ENCODE measurements around the gene CBY3. TPM values are rescaled to one million over a fixed set of nuclear protein-coding genes. Genes with fewer than 3 reads are reported as not detected.

The CBY3 gene
- total RNA-seq, 1 donor from 2014 or later, result not detected

DNA sequence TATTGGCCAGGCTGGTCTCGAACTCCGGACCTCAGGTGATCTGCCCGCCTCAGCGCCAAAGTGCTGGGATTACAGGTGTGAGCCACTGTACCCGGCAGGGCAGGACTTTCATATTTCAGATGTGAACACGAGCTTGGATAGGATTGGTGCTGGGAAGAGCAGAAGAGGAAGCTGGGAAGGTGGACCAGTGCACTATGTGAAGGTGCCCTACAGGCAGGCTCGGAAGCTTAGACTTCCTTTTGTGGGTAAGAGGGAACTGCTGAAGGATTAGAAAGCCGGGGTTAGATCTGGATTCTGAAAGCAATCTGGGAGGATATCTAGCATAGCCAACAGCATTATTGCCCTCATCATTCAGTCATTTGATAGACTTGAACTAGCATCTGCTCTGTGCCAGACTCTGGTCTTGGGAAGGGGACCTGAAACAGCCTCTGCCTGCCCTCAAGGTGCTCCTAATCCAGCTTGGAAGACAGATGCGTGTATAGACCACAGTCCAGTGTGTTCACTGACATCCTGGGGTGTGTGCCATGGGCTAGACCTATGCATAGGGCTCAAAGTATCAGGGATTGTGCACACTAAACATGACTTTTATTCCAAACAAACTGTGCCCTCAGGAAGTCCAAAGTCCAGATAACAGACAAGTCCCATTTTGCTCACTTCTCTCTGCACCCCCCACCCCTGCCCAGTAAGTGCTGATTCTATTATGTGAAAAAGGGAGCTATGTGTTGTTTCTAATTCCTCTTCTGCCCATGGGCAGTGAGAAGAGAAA, 637 bp downstream of the CBY3 start:
- H3K9me3 ChIP-seq (ENCODE audit: low read depth), result no peaks in the 10 kb centered on the region
- H4K20me1 ChIP-seq (ENCODE audit: low read depth), result no peaks in the 10 kb centered on the region
- Mint-ChIP-seq H3K9me3 (peaks cover 7% of the 10 kb centered on the region), H3K4me1 (peaks cover 21% of the 10 kb centered on the region), H3K4me3 (peak overlapping the region; percentile 67), H3K27me3 (ENCODE audit: insufficient read depth, low read depth) (peaks cover 12% of the 10 kb centered on the region), H3K36me3 (peaks cover 7% of the 10 kb centered on the region), H3K27ac (no peak overlapping the region)
- no peaks in the 10 kb centered on the region for H3K4me1 ChIP-seq
- H3K79me2 ChIP-seq (ENCODE audit: low read depth), result peaks cover 18% of the 10 kb centered on the region
- H3K9ac ChIP-seq, result no peak overlapping the region
- H2AFZ ChIP-seq (replicated peaks), result no peak overlapping the region
- TF ChIP-seq, protein P1, sequence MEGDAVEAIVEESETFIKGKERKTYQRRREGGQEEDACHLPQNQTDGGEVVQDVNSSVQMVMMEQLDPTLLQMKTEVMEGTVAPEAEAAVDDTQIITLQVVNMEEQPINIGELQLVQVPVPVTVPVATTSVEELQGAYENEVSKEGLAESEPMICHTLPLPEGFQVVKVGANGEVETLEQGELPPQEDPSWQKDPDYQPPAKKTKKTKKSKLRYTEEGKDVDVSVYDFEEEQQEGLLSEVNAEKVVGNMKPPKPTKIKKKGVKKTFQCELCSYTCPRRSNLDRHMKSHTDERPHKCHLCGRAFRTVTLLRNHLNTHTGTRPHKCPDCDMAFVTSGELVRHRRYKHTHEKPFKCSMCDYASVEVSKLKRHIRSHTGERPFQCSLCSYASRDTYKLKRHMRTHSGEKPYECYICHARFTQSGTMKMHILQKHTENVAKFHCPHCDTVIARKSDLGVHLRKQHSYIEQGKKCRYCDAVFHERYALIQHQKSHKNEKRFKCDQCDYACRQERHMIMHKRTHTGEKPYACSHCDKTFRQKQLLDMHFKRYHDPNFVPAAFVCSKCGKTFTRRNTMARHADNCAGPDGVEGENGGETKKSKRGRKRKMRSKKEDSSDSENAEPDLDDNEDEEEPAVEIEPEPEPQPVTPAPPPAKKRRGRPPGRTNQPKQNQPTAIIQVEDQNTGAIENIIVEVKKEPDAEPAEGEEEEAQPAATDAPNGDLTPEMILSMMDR (IDR thresholded peaks at IDR 0.05), result no peak
- TF ChIP-seq EZH2 (IDR thresholded peaks at IDR 0.05) (no peak), EZH2phosphoT487 (IDR thresholded peaks at IDR 0.05) (no peak)
- no peak overlapping the region for H3K4me3 ChIP-seq
- no peaks in the 10 kb centered on the region for H3K36me3 ChIP-seq
- no peak overlapping the region for H3K27ac ChIP-seq
- H3K4me2 ChIP-seq, result no peak overlapping the region
- no peak for DNase-seq (ENCODE audit: low spot score)
- H3F3A ChIP-seq (ENCODE audit: low read depth), result peaks cover 20% of the 10 kb centered on the region
- H3K27me3 ChIP-seq, result no peaks in the 10 kb centered on the region

DNA sequence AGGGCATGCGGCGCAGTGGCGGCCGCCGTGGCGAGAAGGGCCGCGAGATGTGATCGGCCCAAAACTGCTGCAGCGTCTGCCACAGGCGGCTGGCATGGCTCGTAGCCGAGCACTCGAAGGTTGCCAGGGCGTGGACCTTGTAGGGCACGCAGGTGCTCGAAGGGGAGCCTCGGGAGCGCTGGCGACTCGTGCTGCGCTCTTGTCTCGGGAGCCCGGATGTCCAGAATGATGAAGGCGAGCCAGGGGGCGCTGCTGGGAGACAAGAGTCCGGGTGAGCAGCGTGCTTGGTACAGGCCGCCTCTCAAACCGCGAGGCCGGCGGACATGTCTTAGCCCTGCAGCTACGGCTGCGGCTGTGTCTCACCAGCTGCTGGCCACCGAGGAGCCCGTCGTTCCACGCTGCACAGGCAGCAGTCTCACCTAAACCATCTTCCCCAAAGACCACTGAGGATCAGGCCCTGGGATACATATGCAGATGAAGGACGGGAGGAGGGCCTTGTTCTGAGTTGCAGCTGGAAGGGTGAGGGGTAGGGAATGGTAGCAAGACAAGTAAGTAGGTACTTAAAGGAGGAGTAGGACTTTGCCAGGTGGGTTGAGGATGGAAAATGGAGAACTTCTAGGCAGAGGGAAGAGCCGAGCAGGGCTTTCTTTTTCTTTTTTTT, 1.7 kb downstream of the CBY3 start:
- Histone ChIP-seq H3K79me2 (ENCODE audit: low read depth) (peaks cover 18% of the 10 kb centered on the region), H3K4me3 (peak overlapping the region; percentile 63), H3K36me3 (no peaks in the 10 kb centered on the region), H3F3A (ENCODE audit: low read depth) (peaks cover 20% of the 10 kb centered on the region), H3K4me2 (peak overlapping the region; percentile 85), H3K9me3 (ENCODE audit: low read depth) (no peaks in the 10 kb centered on the region), H3K4me1 (no peaks in the 10 kb centered on the region), H3K27ac (no peak overlapping the region), H4K20me1 (ENCODE audit: low read depth) (no peaks in the 10 kb centered on the region), H2AFZ (replicated peaks) (peak overlapping the region; percentile 69), H3K9ac (no peak overlapping the region), H3K27me3 (no peaks in the 10 kb centered on the region)
- H3K27me3 Mint-ChIP-seq (ENCODE audit: insufficient read depth, low read depth), result peaks cover 12% of the 10 kb centered on the region
- peaks cover 9% of the 10 kb centered on the region for H3K36me3 Mint-ChIP-seq
- H3K27ac Mint-ChIP-seq, result no peak overlapping the region
- H3K4me3 Mint-ChIP-seq, result peak overlapping the region; percentile 73
- TF ChIP-seq EZH2 (IDR thresholded peaks at IDR 0.05) (no peak), EZH2phosphoT487 (IDR thresholded peaks at IDR 0.05) (no peak)
- TF ChIP-seq, protein P1 (IDR thresholded peaks at IDR 0.05), result peak; percentile 32
- peak; percentile 72 for DNase-seq (ENCODE audit: low spot score)
- peaks cover 7% of the 10 kb centered on the region for H3K9me3 Mint-ChIP-seq
- H3K4me1 Mint-ChIP-seq, result peaks cover 23% of the 10 kb centered on the region

DNA sequence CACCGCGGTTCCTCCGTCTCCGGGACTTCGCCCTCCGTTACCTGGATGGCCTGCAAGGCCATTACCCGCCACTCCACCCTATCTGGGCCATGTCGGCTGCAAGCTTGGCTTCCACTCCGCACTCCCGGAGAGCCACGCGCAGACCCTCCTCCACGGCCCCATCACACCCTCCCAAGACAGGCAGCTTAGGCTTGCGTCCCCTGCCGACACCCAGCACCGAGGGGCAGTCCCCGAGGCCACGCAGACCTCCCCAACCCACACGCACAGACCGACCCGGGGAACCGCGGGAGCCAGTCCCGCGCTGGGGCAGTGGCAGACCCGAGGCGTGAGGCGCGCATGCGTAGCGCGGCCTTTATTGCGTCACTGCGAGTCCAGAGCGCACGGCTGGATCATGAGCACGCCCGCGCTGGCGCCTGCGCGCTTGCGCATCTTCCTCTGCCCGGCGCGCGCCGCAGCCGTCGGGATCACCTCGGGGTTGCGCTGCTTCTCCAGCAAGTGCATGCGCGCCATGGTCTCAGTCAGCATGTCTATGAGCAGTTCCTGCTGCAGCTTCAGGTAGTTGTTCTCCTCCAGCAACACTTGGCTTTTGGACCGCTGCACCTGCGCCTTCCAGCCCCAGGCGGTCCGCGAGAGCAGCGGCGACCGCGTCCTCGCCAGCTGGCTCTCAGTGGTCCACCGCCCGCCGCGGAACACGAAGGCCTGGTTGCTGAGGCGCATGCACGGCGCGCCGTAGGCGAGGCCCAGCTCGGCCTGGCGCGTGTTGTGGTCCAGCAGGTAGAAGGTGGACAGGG, 2.4 kb downstream of the CBY3 start:
- Histone ChIP-seq H3K27me3 (no peaks in the 10 kb centered on the region), H3K4me3 (peak overlapping the region; percentile 63), H3K79me2 (ENCODE audit: low read depth) (peaks cover 18% of the 10 kb centered on the region), H4K20me1 (ENCODE audit: low read depth) (no peaks in the 10 kb centered on the region), H3K4me2 (peak overlapping the region; percentile 85), H2AFZ (replicated peaks) (peak overlapping the region; percentile 69), H3K27ac (no peak overlapping the region), H3K36me3 (no peaks in the 10 kb centered on the region), H3F3A (ENCODE audit: low read depth) (peaks cover 20% of the 10 kb centered on the region), H3K9ac (peak overlapping the region; percentile 38), H3K4me1 (no peaks in the 10 kb centered on the region), H3K9me3 (ENCODE audit: low read depth) (no peaks in the 10 kb centered on the region)
- H3K4me1 Mint-ChIP-seq, result peaks cover 23% of the 10 kb centered on the region
- peaks cover 7% of the 10 kb centered on the region for H3K9me3 Mint-ChIP-seq
- TF ChIP-seq EZH2phosphoT487 (IDR thresholded peaks at IDR 0.05) (no peak), EZH2 (IDR thresholded peaks at IDR 0.05) (no peak)
- TF ChIP-seq, protein P1 (IDR thresholded peaks at IDR 0.05), result no peak
- peaks cover 12% of the 10 kb centered on the region for H3K27me3 Mint-ChIP-seq (ENCODE audit: insufficient read depth, low read depth)
- H3K4me3 Mint-ChIP-seq, result peak overlapping the region; percentile 96
- H3K36me3 Mint-ChIP-seq, result peaks cover 9% of the 10 kb centered on the region
- DNase-seq (ENCODE audit: low spot score), result peak; percentile 98
- H3K27ac Mint-ChIP-seq, result peak overlapping the region; percentile 95
